Measurements from ENCODE around the gene CDCA8. TPM values are rescaled to one million over a fixed set of nuclear protein-coding genes. Genes with fewer than 3 reads are reported as not detected.
A peak's percentile ranks its signal among the peaks of the same experiment; 100 is the strongest.

The CDCA8 gene
- total and polyA plus RNA-seq, 2 of the 13 experiments (the other 11 are each of a cell fraction or from before 2014, with no cell fraction given), result 24.1 to 38.6 TPM

DNA sequence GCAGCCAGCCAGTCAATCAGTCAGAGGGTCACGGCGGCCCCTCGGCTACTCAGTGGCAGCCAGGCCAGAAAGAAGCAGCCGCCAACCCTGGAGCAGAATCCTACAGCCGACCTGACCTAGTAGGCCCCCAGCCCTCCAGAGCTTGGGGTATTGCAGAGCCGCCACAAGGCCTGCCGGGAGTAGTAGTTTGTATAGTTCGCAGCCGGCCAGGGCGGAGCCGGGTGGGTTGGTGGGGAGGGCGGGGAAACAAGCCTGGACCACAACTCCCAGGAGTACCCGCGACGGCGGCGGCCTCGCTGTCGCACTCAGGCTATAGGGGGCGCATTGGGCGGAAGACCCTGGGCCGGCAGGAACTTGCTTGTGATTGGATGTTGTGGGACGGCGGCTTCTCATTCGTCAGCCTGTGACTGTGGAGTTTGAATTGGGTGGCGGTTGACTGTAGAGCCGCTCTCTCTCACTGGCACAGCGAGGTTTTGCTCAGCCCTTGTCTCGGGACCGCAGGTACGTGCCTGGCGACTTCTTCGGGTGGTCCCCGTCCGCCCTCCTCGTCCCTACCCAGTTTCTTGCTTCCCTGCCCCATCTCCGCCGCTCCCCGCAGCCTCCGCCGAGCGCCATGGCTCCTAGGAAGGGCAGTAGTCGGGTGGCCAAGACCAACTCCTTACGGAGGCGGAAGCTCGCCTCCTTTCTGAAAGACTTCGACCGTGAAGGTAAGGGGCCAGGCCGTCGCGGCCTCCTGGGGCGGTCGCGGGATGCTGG is at the start of gene CDCA8 (continued):
- TF ChIP-seq, protein P1, sequence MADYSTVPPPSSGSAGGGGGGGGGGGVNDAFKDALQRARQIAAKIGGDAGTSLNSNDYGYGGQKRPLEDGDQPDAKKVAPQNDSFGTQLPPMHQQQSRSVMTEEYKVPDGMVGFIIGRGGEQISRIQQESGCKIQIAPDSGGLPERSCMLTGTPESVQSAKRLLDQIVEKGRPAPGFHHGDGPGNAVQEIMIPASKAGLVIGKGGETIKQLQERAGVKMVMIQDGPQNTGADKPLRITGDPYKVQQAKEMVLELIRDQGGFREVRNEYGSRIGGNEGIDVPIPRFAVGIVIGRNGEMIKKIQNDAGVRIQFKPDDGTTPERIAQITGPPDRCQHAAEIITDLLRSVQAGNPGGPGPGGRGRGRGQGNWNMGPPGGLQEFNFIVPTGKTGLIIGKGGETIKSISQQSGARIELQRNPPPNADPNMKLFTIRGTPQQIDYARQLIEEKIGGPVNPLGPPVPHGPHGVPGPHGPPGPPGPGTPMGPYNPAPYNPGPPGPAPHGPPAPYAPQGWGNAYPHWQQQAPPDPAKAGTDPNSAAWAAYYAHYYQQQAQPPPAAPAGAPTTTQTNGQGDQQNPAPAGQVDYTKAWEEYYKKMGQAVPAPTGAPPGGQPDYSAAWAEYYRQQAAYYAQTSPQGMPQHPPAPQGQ (CRISPR knock-in tag; IDR thresholded peaks at IDR 0.05; ENCODE audit: borderline replicate concordance), result no peak
- TF ChIP-seq, protein P2, sequence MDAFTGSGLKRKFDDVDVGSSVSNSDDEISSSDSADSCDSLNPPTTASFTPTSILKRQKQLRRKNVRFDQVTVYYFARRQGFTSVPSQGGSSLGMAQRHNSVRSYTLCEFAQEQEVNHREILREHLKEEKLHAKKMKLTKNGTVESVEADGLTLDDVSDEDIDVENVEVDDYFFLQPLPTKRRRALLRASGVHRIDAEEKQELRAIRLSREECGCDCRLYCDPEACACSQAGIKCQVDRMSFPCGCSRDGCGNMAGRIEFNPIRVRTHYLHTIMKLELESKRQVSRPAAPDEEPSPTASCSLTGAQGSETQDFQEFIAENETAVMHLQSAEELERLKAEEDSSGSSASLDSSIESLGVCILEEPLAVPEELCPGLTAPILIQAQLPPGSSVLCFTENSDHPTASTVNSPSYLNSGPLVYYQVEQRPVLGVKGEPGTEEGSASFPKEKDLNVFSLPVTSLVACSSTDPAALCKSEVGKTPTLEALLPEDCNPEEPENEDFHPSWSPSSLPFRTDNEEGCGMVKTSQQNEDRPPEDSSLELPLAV (CRISPR knock-in tag; conservative IDR thresholded peaks at IDR 0.05; ENCODE audit: low read depth), result no peak
- TF ChIP-seq ZNF335 (CRISPR knock-in tag; IDR thresholded peaks at IDR 0.05), result peak; percentile 87
- TF ChIP-seq, protein P3, sequence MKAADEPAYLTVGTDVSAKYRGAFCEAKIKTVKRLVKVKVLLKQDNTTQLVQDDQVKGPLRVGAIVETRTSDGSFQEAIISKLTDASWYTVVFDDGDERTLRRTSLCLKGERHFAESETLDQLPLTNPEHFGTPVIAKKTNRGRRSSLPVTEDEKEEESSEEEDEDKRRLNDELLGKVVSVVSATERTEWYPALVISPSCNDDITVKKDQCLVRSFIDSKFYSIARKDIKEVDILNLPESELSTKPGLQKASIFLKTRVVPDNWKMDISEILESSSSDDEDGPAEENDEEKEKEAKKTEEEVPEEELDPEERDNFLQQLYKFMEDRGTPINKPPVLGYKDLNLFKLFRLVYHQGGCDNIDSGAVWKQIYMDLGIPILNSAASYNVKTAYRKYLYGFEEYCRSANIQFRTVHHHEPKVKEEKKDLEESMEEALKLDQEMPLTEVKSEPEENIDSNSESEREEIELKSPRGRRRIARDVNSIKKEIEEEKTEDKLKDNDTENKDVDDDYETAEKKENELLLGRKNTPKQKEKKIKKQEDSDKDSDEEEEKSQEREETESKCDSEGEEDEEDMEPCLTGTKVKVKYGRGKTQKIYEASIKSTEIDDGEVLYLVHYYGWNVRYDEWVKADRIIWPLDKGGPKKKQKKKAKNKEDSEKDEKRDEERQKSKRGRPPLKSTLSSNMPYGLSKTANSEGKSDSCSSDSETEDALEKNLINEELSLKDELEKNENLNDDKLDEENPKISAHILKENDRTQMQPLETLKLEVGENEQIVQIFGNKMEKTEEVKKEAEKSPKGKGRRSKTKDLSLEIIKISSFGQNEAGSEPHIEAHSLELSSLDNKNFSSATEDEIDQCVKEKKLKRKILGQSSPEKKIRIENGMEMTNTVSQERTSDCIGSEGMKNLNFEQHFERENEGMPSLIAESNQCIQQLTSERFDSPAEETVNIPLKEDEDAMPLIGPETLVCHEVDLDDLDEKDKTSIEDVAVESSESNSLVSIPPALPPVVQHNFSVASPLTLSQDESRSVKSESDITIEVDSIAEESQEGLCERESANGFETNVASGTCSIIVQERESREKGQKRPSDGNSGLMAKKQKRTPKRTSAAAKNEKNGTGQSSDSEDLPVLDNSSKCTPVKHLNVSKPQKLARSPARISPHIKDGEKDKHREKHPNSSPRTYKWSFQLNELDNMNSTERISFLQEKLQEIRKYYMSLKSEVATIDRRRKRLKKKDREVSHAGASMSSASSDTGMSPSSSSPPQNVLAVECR (CRISPR knock-in tag; IDR thresholded peaks at IDR 0.05; ENCODE audit: borderline replicate concordance), result peak; percentile 100
- TF ChIP-seq STAG1 (CRISPR knock-in tag; IDR thresholded peaks at IDR 0.05), result peak; percentile 30; the same call in 1 of the 2 replicates
- TF ChIP-seq CREB1 (IDR thresholded peaks at IDR 0.05), result peak; percentile 83
- TF ChIP-seq CREB1 (CRISPR knock-in tag; IDR thresholded peaks at IDR 0.05), result peak; percentile 97
- peak; percentile 59 for TF ChIP-seq ZNF605 (CRISPR knock-in tag; IDR thresholded peaks at IDR 0.05)
- TF ChIP-seq, protein P4, sequence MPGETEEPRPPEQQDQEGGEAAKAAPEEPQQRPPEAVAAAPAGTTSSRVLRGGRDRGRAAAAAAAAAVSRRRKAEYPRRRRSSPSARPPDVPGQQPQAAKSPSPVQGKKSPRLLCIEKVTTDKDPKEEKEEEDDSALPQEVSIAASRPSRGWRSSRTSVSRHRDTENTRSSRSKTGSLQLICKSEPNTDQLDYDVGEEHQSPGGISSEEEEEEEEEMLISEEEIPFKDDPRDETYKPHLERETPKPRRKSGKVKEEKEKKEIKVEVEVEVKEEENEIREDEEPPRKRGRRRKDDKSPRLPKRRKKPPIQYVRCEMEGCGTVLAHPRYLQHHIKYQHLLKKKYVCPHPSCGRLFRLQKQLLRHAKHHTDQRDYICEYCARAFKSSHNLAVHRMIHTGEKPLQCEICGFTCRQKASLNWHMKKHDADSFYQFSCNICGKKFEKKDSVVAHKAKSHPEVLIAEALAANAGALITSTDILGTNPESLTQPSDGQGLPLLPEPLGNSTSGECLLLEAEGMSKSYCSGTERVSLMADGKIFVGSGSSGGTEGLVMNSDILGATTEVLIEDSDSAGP (CRISPR knock-in tag; IDR thresholded peaks at IDR 0.05; ENCODE audit: borderline replicate concordance), result peak; percentile 78
- peak; percentile 8 for TF ChIP-seq HOXA9 (CRISPR knock-in tag; IDR thresholded peaks at IDR 0.05; ENCODE audit: borderline replicate concordance)
- TF ChIP-seq, protein P5, sequence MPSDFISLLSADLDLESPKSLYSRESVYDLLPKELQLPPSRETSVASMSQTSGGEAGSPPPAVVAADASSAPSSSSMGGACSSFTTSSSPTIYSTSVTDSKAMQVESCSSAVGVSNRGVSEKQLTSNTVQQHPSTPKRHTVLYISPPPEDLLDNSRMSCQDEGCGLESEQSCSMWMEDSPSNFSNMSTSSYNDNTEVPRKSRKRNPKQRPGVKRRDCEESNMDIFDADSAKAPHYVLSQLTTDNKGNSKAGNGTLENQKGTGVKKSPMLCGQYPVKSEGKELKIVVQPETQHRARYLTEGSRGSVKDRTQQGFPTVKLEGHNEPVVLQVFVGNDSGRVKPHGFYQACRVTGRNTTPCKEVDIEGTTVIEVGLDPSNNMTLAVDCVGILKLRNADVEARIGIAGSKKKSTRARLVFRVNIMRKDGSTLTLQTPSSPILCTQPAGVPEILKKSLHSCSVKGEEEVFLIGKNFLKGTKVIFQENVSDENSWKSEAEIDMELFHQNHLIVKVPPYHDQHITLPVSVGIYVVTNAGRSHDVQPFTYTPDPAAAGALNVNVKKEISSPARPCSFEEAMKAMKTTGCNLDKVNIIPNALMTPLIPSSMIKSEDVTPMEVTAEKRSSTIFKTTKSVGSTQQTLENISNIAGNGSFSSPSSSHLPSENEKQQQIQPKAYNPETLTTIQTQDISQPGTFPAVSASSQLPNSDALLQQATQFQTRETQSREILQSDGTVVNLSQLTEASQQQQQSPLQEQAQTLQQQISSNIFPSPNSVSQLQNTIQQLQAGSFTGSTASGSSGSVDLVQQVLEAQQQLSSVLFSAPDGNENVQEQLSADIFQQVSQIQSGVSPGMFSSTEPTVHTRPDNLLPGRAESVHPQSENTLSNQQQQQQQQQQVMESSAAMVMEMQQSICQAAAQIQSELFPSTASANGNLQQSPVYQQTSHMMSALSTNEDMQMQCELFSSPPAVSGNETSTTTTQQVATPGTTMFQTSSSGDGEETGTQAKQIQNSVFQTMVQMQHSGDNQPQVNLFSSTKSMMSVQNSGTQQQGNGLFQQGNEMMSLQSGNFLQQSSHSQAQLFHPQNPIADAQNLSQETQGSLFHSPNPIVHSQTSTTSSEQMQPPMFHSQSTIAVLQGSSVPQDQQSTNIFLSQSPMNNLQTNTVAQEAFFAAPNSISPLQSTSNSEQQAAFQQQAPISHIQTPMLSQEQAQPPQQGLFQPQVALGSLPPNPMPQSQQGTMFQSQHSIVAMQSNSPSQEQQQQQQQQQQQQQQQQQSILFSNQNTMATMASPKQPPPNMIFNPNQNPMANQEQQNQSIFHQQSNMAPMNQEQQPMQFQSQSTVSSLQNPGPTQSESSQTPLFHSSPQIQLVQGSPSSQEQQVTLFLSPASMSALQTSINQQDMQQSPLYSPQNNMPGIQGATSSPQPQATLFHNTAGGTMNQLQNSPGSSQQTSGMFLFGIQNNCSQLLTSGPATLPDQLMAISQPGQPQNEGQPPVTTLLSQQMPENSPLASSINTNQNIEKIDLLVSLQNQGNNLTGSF (CRISPR knock-in tag; IDR thresholded peaks at IDR 0.05), result peak; percentile 64; the same call in 1 of the 2 replicates

Measured in HepG2 (cell line).